Cardiac septum (tissue), 1 donor: ENCODE results near the gene SHANK3. TPM values are rescaled to one million over a fixed set of nuclear protein-coding genes. Genes with fewer than 3 reads are reported as not detected.
"Not testable (repeated sequence)": the region's sequence is repeated elsewhere in the genome, so short reads cannot be mapped to it uniquely, and the experiment has no call there.

Experiments
- DNase-seq: peaks from one replicate; pipeline ENCODE4 v3.0.0-alpha.2; 2020; ENCODE audit warnings: low spot score
- intact Hi-C: fragments of 100-400 bp; cut with DNase I; formaldehyde crosslinking; loops from one replicate; pipeline ENCODE4 v1.14.0; 2022
- long read RNA-seq: library from polyadenylated mRNA; unstranded; transcript quantifications from one replicate; pipeline ENCODE4 v2.0.0, GENCODE V29; 2021
- total RNA-seq: library from RNA; stranded (reverse); fragmentation: NEBNext Ultra II Directional; extraction: Animal tissue kit (Norgen Biotek cat#: 25700); gene quantifications from one replicate; pipeline ENCODE4 v1.2.1, GENCODE V29; 2021
- donor health status: DM: no; HTN: no; CAD: no.

The SHANK3 gene
- 25.9 TPM for total RNA-seq
- long read RNA-seq, partial matches to known transcripts = 4 of 63 reads
- long read RNA-seq, other reads (novel, unspliced or antisense) = 59 of 63 reads

DNA sequence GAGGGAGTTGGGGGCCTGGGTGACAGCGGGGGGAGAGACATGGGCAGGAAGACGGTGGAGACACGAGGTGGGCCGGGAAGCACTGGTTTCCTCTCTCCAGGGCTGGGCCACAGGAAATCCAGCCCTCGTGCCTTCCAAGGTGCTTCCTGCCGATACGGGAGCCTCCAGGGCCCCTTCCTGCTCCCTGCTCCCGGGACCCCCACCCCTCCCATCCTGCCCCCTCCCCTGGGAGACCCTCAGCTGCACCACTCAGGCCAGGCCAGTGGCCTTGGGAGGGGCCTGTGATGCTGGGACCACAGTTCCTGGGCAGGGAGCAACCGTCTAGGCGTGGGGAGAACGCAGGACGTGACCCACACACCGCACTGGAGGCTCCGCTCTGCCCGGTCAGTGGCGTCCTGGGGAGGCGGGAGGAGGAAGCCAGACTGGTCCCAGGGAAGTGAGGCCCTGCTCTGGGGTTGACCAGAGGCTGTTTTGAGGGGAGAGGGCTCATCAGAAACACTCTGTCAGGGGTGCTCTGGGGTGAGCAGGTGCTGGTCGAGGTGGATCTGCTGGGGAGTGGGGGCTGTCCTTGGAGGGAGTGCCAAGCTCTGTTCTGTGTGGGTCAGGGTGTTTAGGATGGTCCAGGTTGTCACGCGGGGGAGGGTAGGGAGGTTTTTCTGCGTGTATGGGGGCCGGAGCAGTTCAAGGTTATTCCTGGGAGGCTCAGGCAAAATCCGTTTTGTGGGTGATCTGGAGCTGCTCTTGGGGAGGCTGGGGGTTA lies at the start of gene SHANK3:
Gene SHANK3, plus strand, starts transcription at position 353 of the 760 bp plus-strand sequence.
- intact Hi-C loops = loop anchor here (1.0 kb wide), 1 partner anchor 16 kb away; no protein-coding TSS in a partner anchor
- peak; percentile 87 for DNase-seq

DNA sequence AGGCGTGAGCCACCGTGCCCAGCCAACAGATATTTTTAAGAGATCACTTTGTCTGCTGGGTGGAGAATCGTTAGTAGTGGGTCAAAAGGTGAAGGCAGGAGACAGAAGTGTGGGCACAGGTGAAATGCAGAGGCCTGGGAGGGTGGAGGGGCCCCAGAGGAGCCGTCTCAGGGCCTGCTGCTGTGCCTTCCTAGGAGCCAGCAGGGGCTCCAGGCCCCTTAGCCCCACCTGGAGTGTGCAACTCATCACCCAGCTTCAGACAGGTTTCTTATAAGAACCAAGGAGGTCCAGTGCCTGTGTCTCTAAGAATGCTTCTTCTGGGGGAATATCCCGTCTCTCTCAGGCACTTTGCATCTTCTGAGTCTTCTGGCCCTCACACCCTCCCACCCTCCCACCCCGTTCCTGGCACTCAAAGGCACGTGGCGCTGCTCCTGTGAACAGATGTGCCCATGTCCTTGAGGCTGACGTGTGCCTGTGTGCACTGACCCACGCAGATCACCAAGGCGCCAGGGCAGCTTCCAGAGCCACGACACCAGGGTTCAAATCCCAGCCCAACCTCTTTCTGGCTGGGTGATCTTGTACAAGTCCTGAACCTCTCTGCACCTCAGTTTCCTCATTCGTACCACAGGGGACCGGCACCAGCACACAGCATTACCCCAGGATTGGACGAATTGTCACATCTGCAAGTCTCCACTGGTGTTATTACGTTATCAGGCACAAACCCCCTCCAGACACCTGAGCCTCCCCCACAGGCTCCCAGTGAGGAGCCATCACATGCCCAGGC lies 48.1 kb upstream of the SHANK3 start:
- peak; percentile 65 for DNase-seq
- intact Hi-C loops = loop anchor here (5.0 kb wide), 1 partner anchor 78 kb away; no protein-coding TSS in a partner anchor

DNA sequence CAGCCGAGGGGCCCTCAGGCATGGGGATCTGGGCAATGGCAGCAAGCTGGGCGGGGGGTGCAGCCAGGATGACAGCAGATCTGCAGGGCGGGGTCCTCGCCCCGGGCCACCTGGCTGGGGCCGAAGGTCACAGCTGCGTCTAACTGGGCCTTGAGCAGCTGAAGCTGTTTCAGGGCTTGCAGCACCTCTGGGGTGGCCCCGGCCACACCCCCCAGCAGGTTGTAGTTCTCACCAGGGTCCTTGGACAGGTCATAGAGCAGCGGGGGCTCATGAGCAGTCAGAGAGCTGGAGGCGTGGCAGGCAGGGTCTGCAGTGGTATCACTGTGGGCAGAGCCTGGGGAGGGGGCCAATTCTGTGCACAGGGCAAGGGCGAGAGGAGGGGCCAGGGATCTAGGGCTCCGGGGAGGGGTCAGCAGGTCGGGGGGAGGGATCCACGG lies 47.5 kb upstream of the SHANK3 start:
- DNase-seq = peak; percentile 44
- intact Hi-C loops = loop anchor here (5.0 kb wide), 1 partner anchor 77 kb away; no protein-coding TSS in a partner anchor

DNA sequence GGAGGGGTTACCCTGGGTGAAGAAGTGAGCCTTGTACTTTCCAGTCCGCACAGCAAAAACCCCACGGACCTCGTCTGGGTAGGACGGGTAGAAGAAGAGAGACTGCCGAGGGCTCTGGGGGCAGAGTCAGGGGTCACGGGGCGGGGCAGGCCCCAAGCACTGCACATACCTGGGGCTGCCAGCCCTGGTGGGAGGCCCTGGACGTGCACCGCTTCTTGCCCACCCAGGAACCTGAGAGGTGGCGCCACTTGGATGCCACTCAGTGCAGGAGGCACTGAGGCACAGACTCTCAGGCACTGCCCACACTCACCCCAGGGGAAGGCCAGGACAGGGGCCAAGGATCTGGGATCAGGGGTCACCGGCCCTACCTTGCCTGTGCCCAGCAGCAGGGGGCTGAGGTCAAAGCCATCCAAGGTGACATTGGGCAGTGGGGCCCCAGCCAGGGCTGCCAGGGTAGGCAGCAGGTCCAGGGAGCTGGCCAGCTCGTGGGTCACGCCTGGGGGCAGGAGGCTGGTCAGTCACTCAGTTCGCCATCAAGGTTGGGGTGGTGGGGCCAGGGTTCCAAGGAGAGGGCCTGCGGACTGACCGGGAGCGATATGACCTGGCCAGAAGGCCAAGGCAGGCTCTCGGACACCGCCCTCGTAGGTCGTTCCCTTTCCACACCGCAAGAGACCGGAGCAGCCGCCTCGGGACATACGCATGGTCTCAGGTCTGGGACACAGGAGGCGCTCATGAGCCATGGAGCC lies 46.9 kb upstream of the SHANK3 start:
- DNase-seq = peak; percentile 72
- intact Hi-C loops = loop anchor here (5.0 kb wide), 1 partner anchor 77 kb away; no protein-coding TSS in a partner anchor

DNA sequence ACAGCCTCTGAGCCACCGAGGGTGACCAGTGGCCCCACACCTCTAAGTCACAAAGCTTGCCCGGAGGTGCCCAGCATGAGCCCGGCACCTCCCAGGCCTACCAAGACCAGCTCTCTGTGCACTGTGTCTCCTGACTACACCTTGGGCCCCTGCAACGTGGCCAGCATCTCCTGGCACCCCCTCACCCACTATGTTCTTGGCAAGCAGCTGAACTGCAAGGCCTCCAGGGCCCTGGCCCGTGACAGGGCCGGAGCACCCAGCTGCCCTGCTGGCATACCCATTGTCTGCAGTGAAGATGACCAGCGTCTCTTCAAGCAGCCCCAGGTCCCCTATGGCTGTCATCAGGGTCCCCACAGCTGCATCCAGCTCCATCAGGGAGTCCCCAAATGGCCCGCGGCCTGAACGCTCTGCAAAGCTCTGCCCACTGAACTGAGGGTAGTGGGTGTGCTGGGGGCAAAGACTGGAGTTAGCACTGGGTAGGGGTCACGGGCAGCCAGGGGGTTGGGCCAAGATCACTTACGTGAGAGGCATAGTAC lies 46.2 kb upstream of the SHANK3 start:
- peak; percentile 75 for DNase-seq
- intact Hi-C loops = loop anchor here (5.0 kb wide), 1 partner anchor 76 kb away; no protein-coding TSS in a partner anchor

DNA sequence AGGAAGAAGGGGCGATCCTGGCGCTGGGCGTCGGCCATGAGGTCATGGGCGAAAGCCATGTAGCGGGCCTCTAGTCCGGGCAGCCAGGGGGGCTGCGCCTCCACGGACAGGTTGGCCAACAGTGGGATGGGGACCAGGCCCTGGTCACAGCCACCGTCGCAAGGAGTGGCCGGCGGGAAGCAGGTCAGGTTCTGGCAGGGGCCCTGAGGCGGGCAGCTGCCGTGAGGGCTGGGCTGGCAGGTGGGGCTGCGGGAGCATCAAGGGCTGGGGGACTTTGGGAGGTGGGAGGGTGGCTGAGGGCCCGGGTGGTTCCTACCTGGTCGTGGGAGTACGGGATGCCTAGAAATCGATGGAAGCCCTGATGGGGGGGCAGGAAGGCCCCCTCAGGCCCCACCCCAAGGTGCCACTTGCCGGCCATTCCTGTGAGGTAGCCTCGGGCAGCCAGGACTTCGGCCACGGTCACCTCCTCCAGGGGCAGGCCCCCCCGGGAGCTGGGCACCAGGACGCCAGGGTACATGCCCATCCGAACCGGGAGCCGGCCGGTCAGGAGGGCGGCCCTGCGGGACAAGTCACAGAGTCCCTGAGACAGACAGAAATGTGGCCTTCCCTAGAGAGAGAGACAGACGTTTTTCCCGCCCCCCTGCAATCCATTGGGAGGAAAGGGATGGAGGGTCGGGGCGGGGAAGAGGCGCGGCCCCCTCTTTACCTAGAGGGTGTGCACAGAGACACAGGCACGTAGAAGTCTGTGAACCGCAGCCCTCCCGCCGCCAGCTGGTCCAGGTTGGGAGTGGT lies 45.6 kb upstream of the SHANK3 start:
- intact Hi-C loops = loop anchor here (5.0 kb wide), 1 partner anchor 75 kb away; no protein-coding TSS in a partner anchor
- peak; percentile 63 for DNase-seq

DNA sequence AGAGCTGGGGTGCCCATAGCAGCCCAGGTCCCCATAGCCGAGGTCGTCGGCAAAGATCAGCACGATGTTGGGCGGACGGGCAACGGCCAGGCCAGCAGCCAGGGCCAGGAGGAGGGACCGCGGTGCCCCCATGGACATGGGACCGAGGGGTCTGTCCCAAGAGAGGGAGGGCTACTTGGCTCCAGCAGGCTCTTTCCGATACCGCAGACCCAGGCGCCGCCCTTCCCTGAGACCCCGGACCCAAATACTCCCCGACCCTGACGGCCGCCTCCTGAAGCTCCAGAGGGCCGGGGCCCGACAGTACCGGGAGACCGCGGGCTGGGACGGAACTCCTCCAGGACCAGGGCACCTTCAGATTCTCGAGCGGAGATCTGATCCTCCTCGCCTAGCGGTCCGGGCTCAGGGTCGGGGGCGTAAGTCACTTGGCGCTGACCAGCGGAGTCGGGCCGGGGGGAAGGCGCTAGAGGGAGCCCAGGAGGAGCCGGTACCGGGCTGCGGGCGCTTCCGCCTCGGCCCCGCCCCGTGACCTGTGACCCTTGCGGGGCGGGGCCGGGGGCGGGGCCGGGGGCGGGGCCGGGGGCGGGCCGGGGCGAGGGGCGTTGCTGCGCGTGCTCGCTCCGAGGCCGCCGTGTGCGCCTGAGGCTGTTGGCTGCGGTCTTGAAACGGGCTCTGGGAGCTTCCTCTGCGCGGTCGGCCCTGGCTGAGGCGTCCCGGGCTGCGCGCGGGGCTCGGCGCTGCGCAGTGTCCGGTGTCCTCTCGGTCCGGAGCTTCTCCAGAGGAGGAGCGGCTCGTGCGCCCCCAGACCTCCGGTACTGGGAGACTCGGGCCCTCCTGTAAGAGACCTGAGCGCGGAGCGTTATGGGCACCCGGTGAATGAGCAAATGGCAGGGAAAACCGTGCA lies 44.7 kb upstream of the SHANK3 start, which contains the start of gene ARSA:
Gene ARSA, minus strand, starts transcription at position 511 of the 901 bp plus-strand sequence. Its CDS starts 373 bp downstream, at position 138.
- intact Hi-C loops = loop anchor here (5.0 kb wide), 1 partner anchor 74 kb away; no protein-coding TSS in a partner anchor

DNA sequence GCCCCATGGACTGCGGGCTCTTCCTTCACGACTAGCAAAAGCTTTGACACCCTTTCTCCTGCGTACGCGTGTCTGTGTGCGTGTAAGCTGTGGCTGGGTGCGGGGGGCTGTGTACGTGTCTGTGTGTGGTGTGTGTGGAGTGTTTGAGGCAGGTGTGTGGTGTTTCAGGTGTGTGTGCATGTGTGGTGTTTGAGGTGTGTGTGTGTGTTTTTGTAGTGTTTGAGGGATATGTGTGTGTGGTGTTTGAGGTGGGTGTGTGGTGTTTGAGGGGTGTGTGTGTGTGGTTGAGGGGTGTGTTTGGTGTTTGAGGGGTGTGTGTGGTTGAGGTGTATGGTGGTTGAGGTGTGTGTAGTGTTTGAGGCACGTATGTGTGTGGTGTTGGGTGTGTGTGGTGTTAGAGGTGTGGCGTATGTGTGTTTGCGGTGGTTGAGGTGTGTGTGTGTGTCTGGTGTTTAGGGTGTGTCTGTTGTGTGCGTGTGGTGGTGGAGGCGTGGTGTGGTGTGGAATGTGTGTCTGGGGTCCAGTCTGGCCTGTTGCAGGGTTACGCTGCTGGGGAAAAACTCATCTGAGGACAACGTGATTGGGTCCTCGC lies 44.0 kb upstream of the SHANK3 start:
- intact Hi-C loops = loop anchor here (5.0 kb wide), 1 partner anchor 74 kb away; no protein-coding TSS in a partner anchor

More for the DNA sequence above, 44.7 kb upstream of the SHANK3 start, which contains the start of gene ARSA:
- peak; percentile 92 for DNase-seq

DNA sequence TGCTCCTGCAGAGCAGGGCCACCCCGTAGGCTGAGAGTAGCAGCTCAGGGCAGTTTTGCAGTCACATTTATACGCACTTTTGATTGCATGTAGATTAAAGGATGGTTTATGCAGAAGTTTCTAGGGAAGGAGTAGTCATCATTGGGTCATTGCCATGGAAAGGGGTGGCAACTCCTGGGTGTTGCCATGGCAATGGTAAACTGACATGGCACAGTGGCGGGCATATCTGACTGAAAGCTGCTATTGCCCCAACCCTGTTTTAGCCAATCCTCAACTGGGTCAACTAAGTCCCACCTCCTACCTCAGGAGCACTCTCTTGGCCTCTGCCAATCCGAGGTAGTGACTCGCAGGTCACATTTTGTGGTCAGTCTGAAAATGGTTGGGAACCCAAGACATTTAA lies 42.2 kb upstream of the SHANK3 start:
- intact Hi-C loops = no loop called here
- DNase-seq = no peak

More for the DNA sequence above, 44.0 kb upstream of the SHANK3 start:
- DNase-seq = no peak

DNA sequence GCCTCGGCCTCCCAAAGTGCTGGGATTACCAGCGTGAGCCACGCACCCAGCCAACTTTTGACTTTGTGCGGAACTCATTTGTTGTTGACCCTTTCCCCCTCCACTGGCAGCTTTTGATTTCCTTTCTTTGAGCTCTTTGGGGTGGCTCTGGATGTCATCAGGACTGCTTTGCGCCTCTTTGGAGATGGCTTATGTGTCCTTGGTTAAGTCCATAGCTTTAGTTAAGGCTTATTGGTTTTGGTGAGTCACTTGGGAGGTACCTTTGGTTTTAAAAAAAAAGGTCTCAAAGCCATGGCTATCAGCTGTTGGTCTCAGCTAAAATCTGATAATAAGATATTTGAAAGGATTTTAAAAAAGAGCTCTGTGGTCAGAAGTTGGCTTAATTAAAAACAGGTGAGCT lies 39.5 kb upstream of the SHANK3 start:
- DNase-seq = no peak
- intact Hi-C loops = no loop called here

DNA sequence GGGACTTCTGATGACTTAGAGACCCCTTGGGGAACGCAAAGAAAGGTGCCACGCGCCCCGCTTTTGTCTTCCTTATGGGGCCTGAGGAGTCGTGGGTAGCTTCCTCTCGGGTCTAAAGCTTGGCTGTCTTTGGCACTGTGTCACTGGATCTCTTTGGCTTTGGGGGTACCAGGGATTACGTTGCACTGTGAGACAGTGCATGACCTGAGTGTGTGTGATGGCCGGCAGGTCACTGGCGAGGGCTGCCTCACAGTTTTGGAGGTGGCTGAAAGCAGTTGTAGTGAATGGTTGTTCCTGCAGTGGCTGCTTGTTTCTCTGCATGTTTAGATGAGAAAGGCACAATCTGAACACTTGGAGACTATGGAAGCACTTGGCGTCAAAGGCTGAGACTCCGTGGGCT lies 38.9 kb upstream of the SHANK3 start:
- intact Hi-C loops = no loop called here

DNA sequence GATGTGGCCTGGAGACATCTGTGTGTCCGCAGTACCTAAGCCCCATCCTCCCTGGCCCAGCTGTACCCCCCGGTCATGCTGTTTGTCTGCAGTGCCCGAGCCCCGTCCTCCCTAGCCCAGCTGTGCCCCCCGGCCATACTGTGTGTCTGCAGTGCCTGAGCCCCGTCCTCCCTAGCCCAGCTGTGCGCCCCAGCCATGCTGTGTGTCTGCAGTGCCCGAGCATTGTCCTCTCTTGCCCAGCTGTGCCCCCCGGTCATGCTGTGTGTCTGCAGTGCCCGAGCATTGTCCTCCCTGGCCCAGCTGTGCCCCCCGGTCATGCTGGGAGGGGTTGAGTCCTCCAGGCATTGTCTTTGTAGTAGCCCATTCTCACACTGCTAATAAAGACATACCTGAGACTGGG lies 37.0 kb upstream of the SHANK3 start:
- intact Hi-C loops = no loop called here
- DNase-seq = no peak

More for the DNA sequence above, 38.9 kb upstream of the SHANK3 start:
- DNase-seq = no peak

DNA sequence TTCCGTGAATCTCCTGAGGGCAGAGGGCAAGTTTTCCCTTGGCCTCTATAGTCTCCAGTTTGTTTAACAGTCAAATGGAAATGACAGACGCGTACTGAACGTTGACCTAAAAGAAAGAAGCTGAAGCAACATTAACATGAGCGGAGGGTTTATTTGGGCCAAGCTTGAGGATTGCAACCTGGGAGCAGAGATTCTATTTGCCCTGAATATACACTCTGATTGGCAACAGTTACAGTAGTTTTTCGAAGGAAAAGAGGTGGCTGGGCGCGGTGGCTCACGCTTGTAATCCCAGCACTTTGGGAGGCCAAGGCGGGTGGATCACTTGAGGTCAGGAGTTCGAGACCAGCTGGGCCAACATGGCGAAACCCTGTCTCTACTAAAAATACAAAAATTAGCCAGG lies 32.3 kb upstream of the SHANK3 start:
- DNase-seq, intact Hi-C loops: not testable (repeated sequence)

DNA sequence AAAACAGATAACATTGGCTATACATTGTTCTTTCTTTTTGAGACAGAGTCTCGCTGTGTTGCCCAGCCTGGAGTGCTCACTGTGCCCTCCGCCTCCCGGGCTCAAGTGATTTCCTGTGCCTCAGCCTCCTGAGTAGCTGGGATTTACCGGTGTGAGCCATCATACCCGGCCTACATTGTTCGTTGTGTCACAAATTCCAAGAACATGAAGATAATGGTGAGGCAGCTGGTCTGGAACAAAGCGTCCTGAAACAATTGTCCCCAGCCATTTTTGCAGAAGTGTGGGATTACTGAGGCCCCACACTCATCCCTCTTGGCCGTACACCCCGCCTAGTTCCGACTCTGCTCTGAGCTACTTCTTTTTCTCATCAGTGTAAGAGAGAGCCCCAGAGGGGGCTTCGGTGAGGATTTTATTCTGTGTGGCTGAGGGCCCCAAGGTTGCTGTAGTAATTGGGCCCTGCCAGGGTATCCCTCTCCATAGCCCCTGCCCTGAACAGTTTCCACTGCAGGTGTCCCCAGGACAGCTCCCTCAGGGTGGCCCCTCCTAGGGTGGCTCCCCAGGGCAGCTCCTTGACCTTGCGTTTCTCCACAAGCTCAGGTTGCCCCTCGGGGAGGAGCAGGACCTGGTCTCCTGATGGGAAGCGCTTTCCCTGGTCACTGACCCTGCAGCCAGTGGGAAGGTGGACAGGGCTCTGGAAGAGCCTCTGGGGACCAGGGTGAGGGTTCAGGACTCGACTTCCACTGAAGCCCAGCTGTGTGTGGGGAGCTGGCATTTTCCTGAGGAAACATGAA lies 31.6 kb upstream of the SHANK3 start:
- intact Hi-C loops = no loop called here
- no peak for DNase-seq

DNA sequence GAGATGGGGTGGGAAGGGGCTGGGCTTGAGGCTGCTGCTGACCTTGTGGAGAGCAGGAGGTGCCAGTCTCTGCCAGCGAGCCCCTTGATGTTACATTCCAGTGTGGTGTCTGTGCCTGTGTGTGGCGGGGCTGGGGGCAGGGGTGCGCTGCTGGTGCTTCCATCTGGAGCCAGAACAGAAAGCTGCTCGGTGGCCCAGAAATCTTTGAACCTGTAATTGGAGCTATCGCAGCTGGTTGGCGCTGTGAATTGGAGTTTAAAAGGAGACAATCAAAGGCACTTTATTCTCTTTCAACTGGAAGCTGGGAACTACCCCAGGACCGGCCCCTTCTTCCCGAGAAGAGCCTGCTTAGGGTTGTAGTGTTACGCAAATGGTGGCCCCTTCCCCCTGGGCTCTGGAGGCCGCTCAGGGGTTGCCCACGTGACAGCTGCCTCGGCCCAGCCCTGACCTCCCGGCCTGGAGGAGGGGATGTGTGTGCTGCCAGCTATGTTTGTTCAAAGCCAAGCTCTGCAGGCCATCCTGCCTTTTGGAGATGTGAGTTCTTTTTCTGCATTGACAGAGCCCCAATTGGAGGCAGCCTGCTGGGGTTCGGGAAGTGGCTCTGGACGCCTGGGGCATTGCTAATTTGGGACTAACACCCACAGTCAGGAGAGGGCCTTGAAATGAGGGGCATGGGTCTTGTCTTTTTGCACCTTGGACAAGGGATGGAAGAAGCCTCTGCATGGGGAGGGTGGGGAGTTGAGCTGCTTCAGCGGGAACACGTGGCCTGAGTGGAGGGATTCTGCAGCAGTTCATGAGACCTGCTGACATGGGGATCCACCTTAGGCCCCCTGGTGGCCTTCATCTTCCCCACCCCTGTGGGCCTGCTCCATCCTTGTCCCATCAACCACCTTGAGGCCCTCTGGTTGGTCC lies 30.7 kb upstream of the SHANK3 start:
- no peak for DNase-seq
- intact Hi-C loops = no loop called here
